ENCODE results near the gene SPACDR.

Gene SPACDR

DNA sequence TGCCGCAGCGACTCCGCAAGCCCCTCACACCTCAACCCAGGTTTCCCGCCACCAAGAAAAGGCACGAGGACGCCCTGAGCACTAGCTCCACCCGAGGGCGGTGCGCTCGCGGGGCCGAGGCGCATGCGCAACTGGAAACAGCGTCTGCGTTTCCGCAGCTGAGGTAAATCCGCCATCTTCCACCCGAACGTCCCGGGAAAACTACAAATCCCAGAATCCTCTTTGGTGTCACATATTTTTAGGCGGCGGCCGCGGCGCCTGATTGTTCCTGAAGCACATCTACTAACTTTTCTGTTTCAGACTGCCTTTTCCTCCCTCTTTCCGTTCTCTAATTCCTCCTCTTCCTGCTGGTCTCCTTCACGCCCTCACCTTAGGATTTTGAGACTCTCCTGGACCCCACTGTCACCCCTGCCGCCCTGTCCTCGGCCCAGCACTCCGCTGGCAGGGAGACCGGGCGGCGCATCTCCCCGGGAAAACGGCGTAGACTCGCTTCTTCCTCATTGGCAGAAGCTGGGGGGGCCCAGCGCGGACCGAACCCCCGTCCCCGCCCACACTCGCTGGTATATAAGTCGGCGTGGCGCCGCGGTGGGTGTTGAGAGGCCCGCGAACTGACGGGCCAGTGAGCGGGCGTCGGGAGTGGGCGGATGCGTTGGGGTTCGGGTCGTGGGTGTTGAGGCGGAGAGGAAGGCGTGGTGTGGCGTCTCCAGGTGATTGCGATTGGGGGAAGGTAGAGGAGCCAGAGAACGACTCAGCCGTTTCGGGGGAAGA, 35.7 kb downstream of the SPACDR start, which contains the start of gene ZCWPW1:
Gene ZCWPW1, minus strand, starts transcription at position 505 of the 768 bp plus-strand sequence. CDS start 8,054 bp downstream, outside the sequence.
- Mint-ChIP-seq H3K4me1 (ENCODE audit: low read depth) (peaks cover 30% of the 10 kb centered on the region), H3K9me3 (no peaks in the 10 kb centered on the region), H3K27ac (peak within 1 kb of the TSS; percentile 100), H3K36me3 (ENCODE audit: low read depth) (peaks cover 18% of the 10 kb centered on the region), H3K27me3 (ENCODE audit: low read depth) (peaks cover 10% of the 10 kb centered on the region), H3K4me3 (peak within 1 kb of the TSS; percentile 94)

DNA sequence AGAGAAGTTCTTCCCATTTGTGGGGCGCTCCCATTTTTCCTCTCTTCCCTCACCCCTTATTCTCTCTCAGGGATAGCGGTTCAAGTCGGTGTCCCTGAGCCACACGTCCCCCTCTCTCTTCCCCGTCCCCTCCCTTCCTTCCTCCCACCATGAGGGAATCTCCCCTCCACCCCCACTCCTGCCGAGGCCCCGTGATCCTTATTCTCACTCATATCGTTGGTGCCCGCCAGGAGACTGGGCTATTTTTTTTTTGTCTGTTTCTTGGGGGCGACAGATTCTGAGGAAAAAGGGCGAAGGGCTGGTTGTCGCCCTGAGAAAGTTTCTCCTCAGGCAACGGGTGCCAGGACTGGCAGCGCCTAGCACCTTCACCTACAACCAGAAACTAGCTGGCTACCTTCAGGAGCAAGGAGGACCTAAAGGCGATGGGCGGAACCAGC, 36.3 kb downstream of the SPACDR start:
- no peaks in the 10 kb centered on the region for H3K9me3 Mint-ChIP-seq
- peaks cover 10% of the 10 kb centered on the region for H3K27me3 Mint-ChIP-seq (ENCODE audit: low read depth)
- H3K4me1 Mint-ChIP-seq (ENCODE audit: low read depth): peaks cover 24% of the 10 kb centered on the region

DNA sequence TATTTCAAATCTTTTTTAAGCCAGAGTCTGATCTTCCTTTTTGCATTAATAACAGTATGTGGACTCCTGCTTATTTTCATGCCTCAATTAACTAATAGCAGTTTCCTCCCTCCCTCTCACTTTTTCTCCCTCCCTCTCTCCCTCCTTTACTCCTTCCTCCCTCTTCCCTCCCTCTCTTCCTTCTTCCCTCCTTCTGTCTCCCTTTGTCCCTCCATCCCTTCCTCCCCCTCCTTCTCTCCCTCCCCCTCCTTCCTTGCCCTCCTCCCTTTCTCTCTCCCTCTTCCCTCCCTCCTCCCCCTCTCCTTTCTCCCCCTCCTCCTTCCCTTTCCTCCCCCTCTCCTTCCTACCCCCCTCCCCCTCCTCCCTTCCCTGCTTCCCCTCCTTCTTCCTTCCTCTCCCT, 37.5 kb downstream of the SPACDR start:
- H3K27me3 Mint-ChIP-seq (ENCODE audit: low read depth): peaks cover 10% of the 10 kb centered on the region
- H3K27ac Mint-ChIP-seq: no peak overlapping the region
- peaks cover 12% of the 10 kb centered on the region for H3K4me1 Mint-ChIP-seq (ENCODE audit: low read depth)
- peaks cover 11% of the 10 kb centered on the region for H3K36me3 Mint-ChIP-seq (ENCODE audit: low read depth)
- H3K9me3 Mint-ChIP-seq: no peaks in the 10 kb centered on the region
- no peak overlapping the region for H3K4me3 Mint-ChIP-seq

More for the DNA sequence above, 36.3 kb downstream of the SPACDR start:
- H3K27ac Mint-ChIP-seq: no peak overlapping the region
- H3K36me3 Mint-ChIP-seq (ENCODE audit: low read depth): peaks cover 17% of the 10 kb centered on the region
- H3K4me3 Mint-ChIP-seq: peak overlapping the region; percentile 94

DNA sequence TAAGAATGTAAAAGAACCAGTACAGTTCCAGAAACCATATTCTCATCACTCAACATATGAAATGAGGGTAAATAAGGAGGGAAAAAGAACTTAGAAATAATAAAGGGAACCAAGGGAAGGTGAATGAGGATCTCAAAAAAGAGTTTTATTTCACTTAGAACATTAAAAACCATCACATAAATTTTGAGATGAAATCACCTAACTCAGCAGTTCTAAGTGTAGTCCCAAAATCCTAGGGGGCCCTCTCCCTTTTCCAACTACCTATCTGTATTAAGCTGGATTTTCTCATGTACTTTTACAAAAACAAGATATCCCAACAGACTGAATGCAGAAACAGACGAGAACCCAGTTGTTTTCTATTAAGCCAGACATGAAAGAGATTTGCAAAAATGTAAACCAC, 38.7 kb downstream of the SPACDR start:
- no peak overlapping the region for H3K27ac Mint-ChIP-seq
- H3K36me3 Mint-ChIP-seq (ENCODE audit: low read depth): peaks cover 8% of the 10 kb centered on the region
- H3K4me1 Mint-ChIP-seq (ENCODE audit: low read depth): peaks cover 6% of the 10 kb centered on the region
- no peaks in the 10 kb centered on the region for H3K9me3 Mint-ChIP-seq
- H3K27me3 Mint-ChIP-seq (ENCODE audit: low read depth): peaks cover 10% of the 10 kb centered on the region
- no peak overlapping the region for H3K4me3 Mint-ChIP-seq

DNA sequence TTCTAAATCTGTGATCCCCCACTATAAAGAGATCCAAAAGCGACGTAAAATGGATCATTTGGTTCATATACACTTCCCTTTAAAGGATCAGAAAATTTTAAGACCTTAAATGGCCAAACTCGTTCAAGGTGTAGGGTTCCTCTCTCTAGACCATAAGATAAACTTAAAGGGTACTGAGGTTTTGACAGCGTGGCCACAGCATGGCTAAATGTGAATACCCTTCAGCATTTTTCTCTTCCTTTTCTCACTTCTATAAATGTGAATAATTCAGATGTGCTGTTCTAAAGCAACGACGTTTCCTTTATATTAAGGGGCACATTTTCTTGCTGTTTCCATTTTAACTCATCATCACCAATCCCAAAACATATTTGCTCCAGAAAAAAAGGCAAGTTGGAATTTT, 40.7 kb downstream of the SPACDR start:
- peaks cover 8% of the 10 kb centered on the region for H3K27me3 Mint-ChIP-seq (ENCODE audit: low read depth)
- H3K27ac Mint-ChIP-seq: no peak overlapping the region
- no peak overlapping the region for H3K4me3 Mint-ChIP-seq
- no peaks in the 10 kb centered on the region for H3K9me3 Mint-ChIP-seq
- no peaks in the 10 kb centered on the region for H3K4me1 Mint-ChIP-seq (ENCODE audit: low read depth)
- H3K36me3 Mint-ChIP-seq (ENCODE audit: low read depth): peaks cover 1% of the 10 kb centered on the region

DNA sequence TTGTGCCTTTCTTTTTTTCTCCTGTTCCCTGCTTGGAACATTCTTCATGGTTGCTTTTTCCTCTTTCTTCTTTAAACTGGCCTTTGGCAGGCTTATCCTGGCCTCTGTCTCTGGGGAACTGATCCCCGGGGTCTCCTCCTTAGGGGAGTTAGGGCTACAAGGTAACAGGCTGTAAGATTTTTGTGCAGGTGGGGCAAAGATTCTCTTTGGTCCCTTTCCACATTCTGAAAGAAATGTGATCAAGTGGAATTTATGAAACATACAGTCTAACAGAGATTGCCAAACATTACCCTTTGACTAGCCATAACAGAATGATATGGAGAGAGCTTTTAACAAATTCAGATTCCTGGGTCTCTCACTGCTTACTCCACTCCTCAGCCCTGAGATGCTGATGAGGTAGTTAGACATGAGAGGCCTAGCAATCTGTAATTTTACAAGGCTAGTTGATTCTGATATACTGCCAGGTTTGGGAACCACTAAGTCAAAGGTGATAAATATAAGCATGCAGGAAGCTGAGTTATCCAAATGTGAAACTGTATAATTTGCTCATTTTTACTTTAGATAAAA, 44.3 kb downstream of the SPACDR start:
- H3K4me1 Mint-ChIP-seq (ENCODE audit: low read depth): no peaks in the 10 kb centered on the region

GRCh38 chr7:100418930-100419659, 45.0 kb downstream of the SPACDR start:
- Mint-ChIP-seq H3K27ac (no peak overlapping the region), H3K4me1 (ENCODE audit: low read depth) (no peaks in the 10 kb centered on the region), H3K36me3 (ENCODE audit: low read depth) (no peaks in the 10 kb centered on the region), H3K4me3 (no peak overlapping the region), H3K9me3 (no peaks in the 10 kb centered on the region), H3K27me3 (ENCODE audit: low read depth) (peaks cover 9% of the 10 kb centered on the region)

More for the DNA sequence above, 44.3 kb downstream of the SPACDR start:
- H3K4me3 Mint-ChIP-seq: no peak overlapping the region
- peaks cover 9% of the 10 kb centered on the region for H3K27me3 Mint-ChIP-seq (ENCODE audit: low read depth)
- H3K9me3 Mint-ChIP-seq: no peaks in the 10 kb centered on the region
- H3K36me3 Mint-ChIP-seq (ENCODE audit: low read depth): no peaks in the 10 kb centered on the region
- H3K27ac Mint-ChIP-seq: no peak overlapping the region

- H3K27ac Mint-ChIP-seq: no peak overlapping the region
- no peaks in the 10 kb centered on the region for H3K36me3 Mint-ChIP-seq (ENCODE audit: low read depth)
- H3K9me3 Mint-ChIP-seq: no peaks in the 10 kb centered on the region
- peaks cover 6% of the 10 kb centered on the region for H3K4me1 Mint-ChIP-seq (ENCODE audit: low read depth)
- H3K4me3 Mint-ChIP-seq: no peak overlapping the region
- H3K27me3 Mint-ChIP-seq (ENCODE audit: low read depth): peaks cover 20% of the 10 kb centered on the region
Observed at GRCh38 chr7:100415448-100415847, 48.6 kb downstream of the SPACDR start.

GRCh38 chr7:100413889-100414288, 50.2 kb downstream of the SPACDR start:
- H3K4me3 Mint-ChIP-seq: no peak overlapping the region
- H3K27ac Mint-ChIP-seq: no peak overlapping the region
- H3K9me3 Mint-ChIP-seq: no peaks in the 10 kb centered on the region

DNA sequence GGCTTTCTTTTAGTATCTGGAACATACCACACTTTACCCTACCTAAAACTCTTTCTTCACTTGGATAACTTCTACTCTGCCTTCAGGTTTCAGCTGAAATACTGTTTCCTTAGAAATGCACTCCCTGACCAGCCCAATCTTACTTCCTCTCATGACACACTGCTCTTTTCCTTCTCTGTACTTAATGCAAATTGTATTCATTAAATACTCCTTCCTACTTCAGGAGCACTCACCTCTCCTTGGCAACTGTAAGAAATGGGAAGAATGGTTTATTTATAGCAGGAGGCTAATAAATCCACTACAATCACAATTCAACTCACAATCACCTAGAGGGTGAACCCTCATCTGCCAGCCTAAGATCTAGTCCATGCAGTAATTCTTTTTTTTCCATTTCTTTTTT, 50.7 kb downstream of the SPACDR start:
- H3K4me1 Mint-ChIP-seq (ENCODE audit: low read depth): peaks cover 6% of the 10 kb centered on the region

More at GRCh38 chr7:100413889-100414288, 50.2 kb downstream of the SPACDR start:
- H3K36me3 Mint-ChIP-seq (ENCODE audit: low read depth): no peaks in the 10 kb centered on the region
- H3K27me3 Mint-ChIP-seq (ENCODE audit: low read depth): peaks cover 16% of the 10 kb centered on the region
- H3K4me1 Mint-ChIP-seq (ENCODE audit: low read depth): peaks cover 6% of the 10 kb centered on the region

DNA sequence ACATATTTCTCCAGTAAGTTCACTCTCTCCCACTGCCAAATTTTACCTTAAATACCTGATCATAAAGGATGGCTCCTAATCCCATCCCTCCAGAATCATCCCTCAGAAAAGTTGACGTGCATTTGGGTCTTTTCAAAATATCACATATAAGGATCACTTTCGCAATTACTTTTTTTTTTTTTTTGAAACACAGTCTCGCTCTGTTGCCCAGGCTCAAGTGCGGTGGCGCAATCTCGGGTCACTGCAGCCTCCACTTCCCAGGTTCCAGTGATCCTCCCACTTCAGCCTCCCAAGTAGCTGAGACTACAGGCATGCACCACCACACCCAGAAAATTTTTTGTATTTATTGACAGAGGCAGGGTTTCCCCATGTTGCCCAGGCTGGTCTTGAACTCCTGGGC, 53.0 kb downstream of the SPACDR start:
- peaks cover 6% of the 10 kb centered on the region for H3K4me1 Mint-ChIP-seq (ENCODE audit: low read depth)
- H3K27ac Mint-ChIP-seq: no peak overlapping the region
- H3K4me3 Mint-ChIP-seq: no peak overlapping the region
- no peaks in the 10 kb centered on the region for H3K9me3 Mint-ChIP-seq
- H3K27me3 Mint-ChIP-seq (ENCODE audit: low read depth): peaks cover 24% of the 10 kb centered on the region
- H3K36me3 Mint-ChIP-seq (ENCODE audit: low read depth): no peaks in the 10 kb centered on the region

More for the DNA sequence above, 50.7 kb downstream of the SPACDR start:
- H3K27me3 Mint-ChIP-seq (ENCODE audit: low read depth): peaks cover 16% of the 10 kb centered on the region
- no peaks in the 10 kb centered on the region for H3K36me3 Mint-ChIP-seq (ENCODE audit: low read depth)
- H3K9me3 Mint-ChIP-seq: no peaks in the 10 kb centered on the region
- H3K27ac Mint-ChIP-seq: no peak overlapping the region
- no peak overlapping the region for H3K4me3 Mint-ChIP-seq

DNA sequence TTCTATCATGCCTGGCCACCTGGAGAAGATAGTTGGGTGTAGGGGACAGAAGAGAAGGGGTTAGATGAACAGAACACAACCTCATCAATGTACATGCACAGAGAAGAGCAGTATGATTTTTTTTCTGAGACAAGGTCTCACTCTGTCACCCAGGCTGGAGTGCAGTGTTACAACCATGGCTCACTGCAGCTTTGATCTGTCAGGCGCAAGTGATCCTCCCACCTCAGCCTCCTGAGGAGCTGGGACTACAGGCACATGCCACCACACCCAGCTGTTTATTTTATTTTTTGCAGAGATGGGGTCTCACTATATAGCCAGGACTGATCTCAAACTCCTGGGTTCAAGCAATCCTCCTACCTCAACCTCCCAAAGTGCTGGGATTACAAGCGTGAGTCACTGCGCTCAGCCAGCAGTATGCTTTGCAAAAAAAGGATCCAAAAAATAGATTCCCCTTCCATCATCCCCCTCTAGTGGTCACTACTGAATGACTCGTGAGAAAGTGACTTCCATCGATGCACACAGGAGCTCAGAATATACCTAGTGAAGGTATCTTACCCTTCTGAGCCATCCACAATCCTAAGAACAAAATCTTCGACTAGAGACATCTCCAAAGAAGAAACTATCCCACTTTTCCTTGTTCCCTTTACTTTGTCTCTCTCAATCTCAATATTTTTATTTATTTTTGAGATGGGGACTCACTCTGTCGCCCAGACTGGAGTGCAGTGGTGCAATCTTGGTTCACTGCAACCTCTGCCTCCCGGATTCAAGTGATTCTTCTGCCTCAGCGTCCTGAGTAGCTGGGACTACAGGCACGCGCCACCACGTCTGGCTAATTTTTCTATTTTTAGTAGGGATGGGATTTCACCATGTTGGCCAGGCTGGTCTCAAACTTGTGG, 56.5 kb downstream of the SPACDR start:
- Mint-ChIP-seq H3K4me1 (ENCODE audit: low read depth) (no peaks in the 10 kb centered on the region), H3K27ac (no peak overlapping the region), H3K36me3 (ENCODE audit: low read depth) (no peaks in the 10 kb centered on the region), H3K27me3 (ENCODE audit: low read depth) (peaks cover 29% of the 10 kb centered on the region), H3K9me3 (no peaks in the 10 kb centered on the region), H3K4me3 (no peak overlapping the region)

DNA sequence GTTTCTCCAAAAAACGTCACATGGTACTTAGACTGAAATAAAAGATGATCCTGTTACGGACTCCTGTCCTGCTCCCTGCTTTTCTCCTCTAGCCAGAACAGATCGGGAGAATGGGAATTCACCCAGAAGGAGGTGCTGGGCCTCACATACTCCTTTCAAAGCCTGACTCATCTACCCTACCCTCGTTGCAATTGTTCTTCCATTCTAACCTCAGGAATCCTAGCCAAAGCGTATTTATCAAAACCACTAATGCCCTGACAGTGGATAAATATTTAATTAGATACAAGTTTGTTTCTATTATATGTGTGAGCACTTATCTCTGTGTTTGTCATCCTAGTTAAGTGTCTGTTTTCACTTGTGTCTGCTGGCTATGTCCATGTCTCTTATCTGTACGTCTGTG, 57.3 kb downstream of the SPACDR start:
- no peaks in the 10 kb centered on the region for H3K4me1 Mint-ChIP-seq (ENCODE audit: low read depth)
- no peak overlapping the region for H3K4me3 Mint-ChIP-seq
- no peak overlapping the region for H3K27ac Mint-ChIP-seq
- peaks cover 31% of the 10 kb centered on the region for H3K27me3 Mint-ChIP-seq (ENCODE audit: low read depth)
- no peaks in the 10 kb centered on the region for H3K36me3 Mint-ChIP-seq (ENCODE audit: low read depth)
- H3K9me3 Mint-ChIP-seq: no peaks in the 10 kb centered on the region

All from T-helper 1 cell treated with Interleukin-12 subunit alpha and Interleukin-12 subunit beta and Interleukin-4 antibody, amounts not matched to agents 30 μg/mL and 1 μg/mL, for 36 hours (primary cell).